Measurements from ENCODE around the gene KIF25.

DNA sequence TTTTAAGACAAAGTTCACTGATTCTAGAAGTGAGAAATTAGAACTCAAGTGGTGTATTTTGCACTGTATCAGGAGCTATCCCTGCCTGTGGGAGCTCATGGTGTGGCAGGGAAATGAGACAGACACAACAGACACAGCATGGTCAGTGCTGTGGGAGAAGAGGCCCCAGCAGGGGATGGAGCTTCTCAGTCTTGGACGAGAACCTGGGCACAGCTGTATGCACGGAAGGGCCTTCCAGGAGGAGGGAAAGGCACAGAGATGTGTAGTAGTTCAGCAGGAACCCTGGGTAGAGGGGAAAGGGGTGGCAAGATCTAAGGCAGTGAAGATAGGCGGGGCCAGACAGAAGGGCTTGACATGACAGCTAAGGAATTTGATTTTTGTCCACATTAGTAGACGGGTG, 48.8 kb upstream of the KIF25 start:
- TF ChIP-seq, protein P1, sequence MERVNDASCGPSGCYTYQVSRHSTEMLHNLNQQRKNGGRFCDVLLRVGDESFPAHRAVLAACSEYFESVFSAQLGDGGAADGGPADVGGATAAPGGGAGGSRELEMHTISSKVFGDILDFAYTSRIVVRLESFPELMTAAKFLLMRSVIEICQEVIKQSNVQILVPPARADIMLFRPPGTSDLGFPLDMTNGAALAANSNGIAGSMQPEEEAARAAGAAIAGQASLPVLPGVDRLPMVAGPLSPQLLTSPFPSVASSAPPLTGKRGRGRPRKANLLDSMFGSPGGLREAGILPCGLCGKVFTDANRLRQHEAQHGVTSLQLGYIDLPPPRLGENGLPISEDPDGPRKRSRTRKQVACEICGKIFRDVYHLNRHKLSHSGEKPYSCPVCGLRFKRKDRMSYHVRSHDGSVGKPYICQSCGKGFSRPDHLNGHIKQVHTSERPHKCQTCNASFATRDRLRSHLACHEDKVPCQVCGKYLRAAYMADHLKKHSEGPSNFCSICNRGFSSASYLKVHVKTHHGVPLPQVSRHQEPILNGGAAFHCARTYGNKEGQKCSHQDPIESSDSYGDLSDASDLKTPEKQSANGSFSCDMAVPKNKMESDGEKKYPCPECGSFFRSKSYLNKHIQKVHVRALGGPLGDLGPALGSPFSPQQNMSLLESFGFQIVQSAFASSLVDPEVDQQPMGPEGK (CRISPR knock-in tag; IDR thresholded peaks at IDR 0.05; ENCODE audit: borderline replicate concordance), result no peak
- TF ChIP-seq ZC3H10 (CRISPR knock-in tag; IDR thresholded peaks at IDR 0.05) (no peak), ZNF70 (CRISPR knock-in tag; IDR thresholded peaks at IDR 0.05) (no peak), ZFP3 (CRISPR knock-in tag; IDR thresholded peaks at IDR 0.05) (no peak)
- TF ChIP-seq, protein P2, sequence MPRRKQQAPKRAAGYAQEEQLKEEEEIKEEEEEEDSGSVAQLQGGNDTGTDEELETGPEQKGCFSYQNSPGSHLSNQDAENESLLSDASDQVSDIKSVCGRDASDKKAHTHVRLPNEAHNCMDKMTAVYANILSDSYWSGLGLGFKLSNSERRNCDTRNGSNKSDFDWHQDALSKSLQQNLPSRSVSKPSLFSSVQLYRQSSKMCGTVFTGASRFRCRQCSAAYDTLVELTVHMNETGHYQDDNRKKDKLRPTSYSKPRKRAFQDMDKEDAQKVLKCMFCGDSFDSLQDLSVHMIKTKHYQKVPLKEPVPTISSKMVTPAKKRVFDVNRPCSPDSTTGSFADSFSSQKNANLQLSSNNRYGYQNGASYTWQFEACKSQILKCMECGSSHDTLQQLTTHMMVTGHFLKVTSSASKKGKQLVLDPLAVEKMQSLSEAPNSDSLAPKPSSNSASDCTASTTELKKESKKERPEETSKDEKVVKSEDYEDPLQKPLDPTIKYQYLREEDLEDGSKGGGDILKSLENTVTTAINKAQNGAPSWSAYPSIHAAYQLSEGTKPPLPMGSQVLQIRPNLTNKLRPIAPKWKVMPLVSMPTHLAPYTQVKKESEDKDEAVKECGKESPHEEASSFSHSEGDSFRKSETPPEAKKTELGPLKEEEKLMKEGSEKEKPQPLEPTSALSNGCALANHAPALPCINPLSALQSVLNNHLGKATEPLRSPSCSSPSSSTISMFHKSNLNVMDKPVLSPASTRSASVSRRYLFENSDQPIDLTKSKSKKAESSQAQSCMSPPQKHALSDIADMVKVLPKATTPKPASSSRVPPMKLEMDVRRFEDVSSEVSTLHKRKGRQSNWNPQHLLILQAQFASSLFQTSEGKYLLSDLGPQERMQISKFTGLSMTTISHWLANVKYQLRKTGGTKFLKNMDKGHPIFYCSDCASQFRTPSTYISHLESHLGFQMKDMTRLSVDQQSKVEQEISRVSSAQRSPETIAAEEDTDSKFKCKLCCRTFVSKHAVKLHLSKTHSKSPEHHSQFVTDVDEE (CRISPR knock-in tag; IDR thresholded peaks at IDR 0.05), result no peak
